SU-DHL-6 (cell line): Measurements from ENCODE around the gene LFNG.

ENCODE experiments used
- EZH2phosphoT487 ChIP-seq: fragments of 200-600 bp; sonication (generic), shearing (Covaris generic); conservative IDR thresholded peaks from 2 replicates; pipeline ENCODE4 v1.6.1; 2018; ENCODE audit warnings: mild to moderate bottlenecking, antibody characterized with exemption, low read length, moderate library complexity, mixed read lengths
- TF ChIP-seq, protein P1 (sequence below): fragments of 200-600 bp; sonication (generic); IDR thresholded peaks from one replicate; pipeline ENCODE4 v1.5.1; 2017; ENCODE audit warnings: antibody characterized with exemption, mild to moderate bottlenecking, low read length, moderate library complexity; ENCODE audit not compliant: insufficient read depth, poor library complexity, severe bottlenecking

DNA sequence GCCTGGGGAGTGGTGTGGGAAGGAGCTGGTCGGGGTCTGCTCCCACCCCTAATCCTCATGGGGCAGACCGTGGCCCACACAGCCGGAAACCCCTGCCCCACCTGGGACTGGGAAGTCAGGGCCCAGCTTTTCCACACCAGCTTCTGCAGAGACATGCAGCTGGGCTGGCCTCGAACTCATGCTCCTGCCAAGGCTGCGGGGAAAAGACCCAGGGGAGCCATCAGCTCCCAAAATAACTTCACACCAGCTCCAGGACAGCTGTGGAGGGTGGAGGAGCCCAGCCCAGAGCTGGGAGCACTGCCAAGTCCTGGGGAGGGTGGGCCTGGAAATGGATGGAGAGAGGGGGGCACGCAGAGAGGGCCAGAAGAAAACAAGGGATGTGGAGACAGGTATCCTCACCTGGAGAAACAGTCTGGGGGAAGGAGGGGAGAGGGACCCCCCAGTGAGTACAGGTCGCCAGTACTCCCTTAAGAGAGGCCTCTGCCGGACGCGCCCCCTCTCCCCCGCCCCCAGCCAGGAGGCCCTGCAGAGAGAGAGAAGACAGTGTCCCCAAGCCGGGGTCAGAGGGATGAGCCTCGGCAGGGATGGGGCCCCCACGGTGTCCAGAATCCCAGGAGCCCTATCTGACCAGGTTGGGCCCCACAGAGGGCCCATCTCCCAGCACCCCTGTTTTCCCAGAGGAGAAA, 31.8 kb upstream of the LFNG start:
- TF ChIP-seq, protein P1, sequence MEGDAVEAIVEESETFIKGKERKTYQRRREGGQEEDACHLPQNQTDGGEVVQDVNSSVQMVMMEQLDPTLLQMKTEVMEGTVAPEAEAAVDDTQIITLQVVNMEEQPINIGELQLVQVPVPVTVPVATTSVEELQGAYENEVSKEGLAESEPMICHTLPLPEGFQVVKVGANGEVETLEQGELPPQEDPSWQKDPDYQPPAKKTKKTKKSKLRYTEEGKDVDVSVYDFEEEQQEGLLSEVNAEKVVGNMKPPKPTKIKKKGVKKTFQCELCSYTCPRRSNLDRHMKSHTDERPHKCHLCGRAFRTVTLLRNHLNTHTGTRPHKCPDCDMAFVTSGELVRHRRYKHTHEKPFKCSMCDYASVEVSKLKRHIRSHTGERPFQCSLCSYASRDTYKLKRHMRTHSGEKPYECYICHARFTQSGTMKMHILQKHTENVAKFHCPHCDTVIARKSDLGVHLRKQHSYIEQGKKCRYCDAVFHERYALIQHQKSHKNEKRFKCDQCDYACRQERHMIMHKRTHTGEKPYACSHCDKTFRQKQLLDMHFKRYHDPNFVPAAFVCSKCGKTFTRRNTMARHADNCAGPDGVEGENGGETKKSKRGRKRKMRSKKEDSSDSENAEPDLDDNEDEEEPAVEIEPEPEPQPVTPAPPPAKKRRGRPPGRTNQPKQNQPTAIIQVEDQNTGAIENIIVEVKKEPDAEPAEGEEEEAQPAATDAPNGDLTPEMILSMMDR: no peak
- no peak for TF ChIP-seq EZH2phosphoT487
